Heart left ventricle (tissue), 13 donors: ENCODE measurements around the gene BHLHE40.
"Not testable (repeated sequence)": the region's sequence is repeated elsewhere in the genome, so short reads cannot be mapped to it uniquely, and the experiment has no call there.

Experiments
- POLR2A ChIP-seq, 2 donors: fragments of 450-650 bp; IDR thresholded peaks; one replicate each; pipeline ENCODE4 v1.6.1; 2017; ENCODE audit warnings: antibody characterized with exemption in 2 of 2, mild to moderate bottlenecking in 2 of 2, moderate library complexity in 2 of 2
- TF ChIP-seq, protein P1 (sequence below), 12 donors: fragments of 200-600 bp; sonication (generic) in 4 of 12; IDR thresholded peaks; one replicate each; pipeline versions ENCODE4 v1.5.0 to v1.8.0; 2018 to 2022; ENCODE audit warnings: antibody characterized with exemption in 12 of 12, mild to moderate bottlenecking in 5 of 12
- donor health status: ischemic (EF 13 %, LVEDD 7.1; RV severe dilation, severe dysfunction).
- donor health status: DM: no; HTN: yes; CAD: no.
- donor health status: DM: no; HTN: no; CAD: no.
- donor health status: ischemic (EF 25% LVEDD 6.9; RV normal size, moderate dysfunction).
- donor health status: ischemic (EF 25% LVEDD 5.7; RV mildly dilated, moderate dysfunction).
- donor health status: ischemic (EF 35%, LVEDD 5.7; RV mildly dilated, moderate dysfunction).
- donor health status: nonischemic (EF 11% LVEDD 7.7; RV severe dilation, severe dysfunction).
- donor health status: DM: yes; HTN: yes; CAD: no.
- donor health status: PGD.
- donor health status: ischemic (EF 29% LVEDD 5.4; RV normal size, mild dysfunction).
- donor health status: nonischemic (EF 23%, LVEDD 6.1; RV moderate dilation, normal function).

DNA sequence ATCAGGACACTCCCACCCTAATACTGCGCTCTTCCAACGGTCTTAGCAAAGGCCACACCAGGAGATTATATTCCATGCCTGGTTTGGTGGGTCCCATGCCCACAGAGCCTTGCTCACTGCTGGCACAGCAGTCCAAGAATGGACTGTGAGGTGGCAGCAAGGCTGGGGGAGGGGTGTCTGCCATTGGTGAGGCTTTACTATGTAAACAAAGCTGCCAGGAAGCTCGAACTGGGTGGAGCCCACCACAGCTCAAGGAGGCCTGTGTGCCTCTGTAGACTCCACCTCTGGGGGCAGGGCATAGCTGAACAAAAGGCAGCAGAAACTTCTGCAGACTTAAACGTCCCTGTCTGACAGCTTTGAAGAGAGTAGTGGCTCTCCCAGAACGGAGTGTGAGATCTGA, 13.2 kb upstream of the BHLHE40 start:
- TF ChIP-seq POLR2A (IDR thresholded peaks at IDR 0.05): not testable (repeated sequence)
- TF ChIP-seq, protein P1, sequence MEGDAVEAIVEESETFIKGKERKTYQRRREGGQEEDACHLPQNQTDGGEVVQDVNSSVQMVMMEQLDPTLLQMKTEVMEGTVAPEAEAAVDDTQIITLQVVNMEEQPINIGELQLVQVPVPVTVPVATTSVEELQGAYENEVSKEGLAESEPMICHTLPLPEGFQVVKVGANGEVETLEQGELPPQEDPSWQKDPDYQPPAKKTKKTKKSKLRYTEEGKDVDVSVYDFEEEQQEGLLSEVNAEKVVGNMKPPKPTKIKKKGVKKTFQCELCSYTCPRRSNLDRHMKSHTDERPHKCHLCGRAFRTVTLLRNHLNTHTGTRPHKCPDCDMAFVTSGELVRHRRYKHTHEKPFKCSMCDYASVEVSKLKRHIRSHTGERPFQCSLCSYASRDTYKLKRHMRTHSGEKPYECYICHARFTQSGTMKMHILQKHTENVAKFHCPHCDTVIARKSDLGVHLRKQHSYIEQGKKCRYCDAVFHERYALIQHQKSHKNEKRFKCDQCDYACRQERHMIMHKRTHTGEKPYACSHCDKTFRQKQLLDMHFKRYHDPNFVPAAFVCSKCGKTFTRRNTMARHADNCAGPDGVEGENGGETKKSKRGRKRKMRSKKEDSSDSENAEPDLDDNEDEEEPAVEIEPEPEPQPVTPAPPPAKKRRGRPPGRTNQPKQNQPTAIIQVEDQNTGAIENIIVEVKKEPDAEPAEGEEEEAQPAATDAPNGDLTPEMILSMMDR (IDR thresholded peaks at IDR 0.05): not testable (repeated sequence)
